Peyer's patch (tissue), 4 donors: ENCODE measurements around the gene NANOS3.

Source experiments
- CTCF ChIP-seq, 6 experiments: fragments of 450-650 bp in 4 of 6; fragments of 200-600 bp in 2 of 6; sonication (generic) in 1 of 6; IDR thresholded peaks; one replicate each; pipeline ENCODE4 v1.5.1; 2017 to 2019; ENCODE audit warnings: antibody characterized with exemption in 6 of 6, mild to moderate bottlenecking in 3 of 6, moderate library complexity in 1 of 6
- POLR2A ChIP-seq, 2 donors: fragments of 450-650 bp; IDR thresholded peaks; one replicate each; pipeline ENCODE4 v1.5.1; 2017; ENCODE audit warnings: antibody characterized with exemption in 2 of 2, mild to moderate bottlenecking in 2 of 2, moderate library complexity in 2 of 2

- no peak for TF ChIP-seq POLR2A (IDR thresholded peaks at IDR 0.05)
- no peak for TF ChIP-seq CTCF (IDR thresholded peaks at IDR 0.05)
Observed at GRCh38 chr19:13920524-13920923, 43.6 kb downstream of the NANOS3 start.
